GM18507 (cell line): ENCODE data around the gene REV1.
"Not testable (repeated sequence)": the region's sequence is repeated elsewhere in the genome, so short reads cannot be mapped to it uniquely, and the experiment has no call there.

Experiments
- DNase-seq: peaks from one replicate; pipeline ENCODE4 v3.0.0; 2011; ENCODE audit warnings: low read depth; ENCODE audit not compliant: insufficient read length; ENCODE audit errors: extremely low spot score
- FAIRE-seq: peaks from 2 replicates; lab custom pipeline; 2011; peaks lifted over from hg19 to GRCh38; lab: Jason Lieb, UNC

The REV1 gene

DNA sequence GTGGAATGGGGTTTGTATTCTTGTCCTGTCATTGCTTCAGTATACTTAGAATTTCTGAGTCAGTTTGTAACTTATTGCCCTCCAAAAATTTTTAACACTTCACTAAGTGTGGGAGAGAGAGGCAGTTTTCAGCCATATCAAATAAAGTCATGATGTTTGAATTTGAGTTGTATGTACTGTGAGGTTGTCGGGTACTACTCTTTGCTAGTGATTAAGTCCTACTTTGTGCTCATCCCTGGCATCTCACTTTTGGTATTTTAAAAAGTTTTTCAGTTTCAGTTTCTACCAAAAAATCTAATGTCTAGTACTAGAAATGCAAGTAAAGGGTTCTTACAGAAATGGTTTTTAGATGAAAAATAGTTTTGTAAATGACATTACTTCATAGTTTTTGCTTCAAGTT lies 111.9 kb downstream of the REV1 start:
- no peak for DNase-seq
- FAIRE-seq, result no peak

- peak; percentile 31 for FAIRE-seq
- DNase-seq, result no peak
Observed at GRCh38 chr2:99376254-99376864, 113.5 kb downstream of the REV1 start.

- DNase-seq (no peak), FAIRE-seq (peak; percentile 26)
Observed at GRCh38 chr2:99374747-99375146, 115.1 kb downstream of the REV1 start.

GRCh38 chr2:99373144-99373543 lies 116.7 kb downstream of the REV1 start:
- FAIRE-seq (no peak), DNase-seq (no peak)

- not testable (repeated sequence) for DNase-seq, FAIRE-seq
Observed at GRCh38 chr2:99368854-99369253, 121.0 kb downstream of the REV1 start.

DNA sequence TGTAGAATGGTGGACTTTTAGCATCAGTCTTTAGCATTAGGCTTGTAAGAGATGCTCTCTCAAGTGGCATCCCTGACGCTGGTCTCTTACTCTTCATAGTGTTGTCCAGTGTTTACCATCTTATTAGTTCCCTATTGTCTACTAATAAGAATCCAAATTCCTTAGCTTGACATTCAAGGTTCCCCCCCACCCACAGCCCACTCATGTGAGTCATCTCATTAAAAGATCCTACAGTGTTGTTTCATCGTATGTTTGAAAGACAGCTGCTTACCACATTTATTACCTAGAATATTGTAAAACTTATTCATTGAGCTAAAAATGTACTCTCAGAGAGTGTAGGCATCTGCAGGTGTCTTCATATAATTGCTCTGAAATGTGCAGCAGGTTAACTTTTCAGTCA lies 124.2 kb downstream of the REV1 start:
- FAIRE-seq, result no peak
- no peak for DNase-seq

GRCh38 chr2:99356853-99357252 lies 133.0 kb downstream of the REV1 start:
- no peak for DNase-seq
- peak; percentile 44 for FAIRE-seq

DNA sequence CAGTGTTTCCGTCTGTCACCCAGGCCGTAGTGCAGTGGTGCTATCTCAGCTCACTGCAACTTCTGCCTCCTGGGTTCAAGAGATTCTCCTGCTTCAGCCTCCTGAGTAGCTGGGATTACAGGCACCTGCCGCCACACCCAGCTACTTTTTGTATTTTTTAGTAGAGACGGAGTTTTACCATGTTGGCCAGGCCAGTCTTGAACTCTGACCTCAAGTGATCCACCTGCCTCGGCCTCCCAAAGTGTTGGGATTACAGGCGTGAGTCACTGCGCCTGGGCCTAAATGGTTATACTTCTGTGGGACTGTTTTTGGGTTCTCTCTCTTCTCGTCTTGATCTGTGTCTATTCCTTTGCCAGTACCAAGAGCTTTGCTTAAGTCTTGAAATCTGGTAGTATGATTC lies 135.0 kb downstream of the REV1 start:
- FAIRE-seq, DNase-seq: not testable (repeated sequence)

DNA sequence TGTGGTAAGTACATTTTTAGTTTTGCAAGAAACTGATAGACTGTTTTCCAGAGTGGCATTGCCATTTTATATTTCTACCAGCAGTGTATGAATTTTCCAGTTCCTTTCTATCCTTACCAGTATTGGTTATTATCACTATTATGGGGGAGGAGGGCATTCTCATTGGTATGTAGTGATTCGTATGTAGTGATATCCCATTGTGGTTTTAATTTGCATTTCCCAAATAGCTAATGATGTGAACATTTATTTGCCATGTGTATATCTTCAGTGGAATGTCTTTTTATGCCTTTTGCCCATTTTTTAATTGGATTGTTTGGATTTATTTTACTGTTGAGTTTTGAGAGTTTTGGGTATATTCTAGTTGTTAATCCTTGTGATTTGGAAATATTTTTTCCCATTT lies 135.7 kb downstream of the REV1 start:
- FAIRE-seq, result no peak
- no peak for DNase-seq
